ENCODE measurements around the gene KIF26A. TPM values are rescaled to one million over a fixed set of nuclear protein-coding genes. Genes with fewer than 3 reads are reported as not detected.

The KIF26A gene
- total RNA-seq, 1 donor from 2014 or later: 10.4 TPM

DNA sequence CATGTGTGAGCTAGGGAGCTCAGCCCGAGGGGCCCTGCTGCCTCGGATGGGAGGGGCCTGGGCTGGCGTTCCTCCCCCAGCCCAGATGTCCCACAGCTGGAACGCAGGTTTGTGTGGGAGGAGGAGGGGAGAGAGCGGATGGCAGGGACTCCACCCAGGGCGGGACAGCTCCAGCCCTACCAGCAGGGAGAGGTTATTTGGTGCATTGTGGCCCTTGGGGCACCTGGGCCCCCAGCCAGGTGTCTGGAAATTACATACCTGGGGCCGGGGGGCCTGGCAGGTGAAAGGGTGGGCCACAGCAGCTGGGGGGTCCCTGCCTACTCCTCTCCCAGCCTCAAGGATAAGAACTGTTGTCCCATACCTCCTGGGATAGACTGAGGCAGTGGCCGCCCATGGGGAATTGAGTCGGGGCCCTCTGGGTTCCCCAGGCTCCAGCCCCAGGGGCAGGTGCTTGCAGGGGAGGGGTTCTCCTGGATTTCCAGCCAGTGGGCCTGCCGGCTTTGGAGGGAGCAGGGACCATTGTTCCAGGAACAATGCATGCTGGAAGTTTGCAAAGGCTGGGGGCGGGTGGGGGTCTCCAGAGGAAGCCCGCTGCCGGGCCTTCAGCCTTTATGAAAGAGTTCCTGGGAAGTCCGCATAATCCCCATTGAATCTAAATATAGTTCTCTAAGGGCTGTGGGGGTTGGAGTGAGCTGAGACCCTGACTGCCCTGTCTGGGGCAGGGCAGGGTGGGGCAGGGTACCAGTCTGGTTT, 1.2 kb downstream of the KIF26A start:
- DNase-seq (ENCODE audit: low spot score) (peak; percentile 55), ATAC-seq (no peak)

GRCh38 chr14:104140213-104140462, 1.8 kb downstream of the KIF26A start:
- ATAC-seq (no peak), DNase-seq (ENCODE audit: low spot score) (peak; percentile 43)
- intact Hi-C loops (cut with DNase I): no loop called here

More for the DNA sequence above, 1.2 kb downstream of the KIF26A start:
- intact Hi-C loops (cut with DNase I): loop anchor here (5.0 kb wide), 1 partner anchor 503 kb away; no protein-coding TSS in a partner anchor

GRCh38 chr14:104140463-104141331, 2.3 kb downstream of the KIF26A start:
- DNase-seq (ENCODE audit: low spot score): peak; percentile 37
- intact Hi-C loops (cut with DNase I): no loop called here
- ATAC-seq: no peak

DNA sequence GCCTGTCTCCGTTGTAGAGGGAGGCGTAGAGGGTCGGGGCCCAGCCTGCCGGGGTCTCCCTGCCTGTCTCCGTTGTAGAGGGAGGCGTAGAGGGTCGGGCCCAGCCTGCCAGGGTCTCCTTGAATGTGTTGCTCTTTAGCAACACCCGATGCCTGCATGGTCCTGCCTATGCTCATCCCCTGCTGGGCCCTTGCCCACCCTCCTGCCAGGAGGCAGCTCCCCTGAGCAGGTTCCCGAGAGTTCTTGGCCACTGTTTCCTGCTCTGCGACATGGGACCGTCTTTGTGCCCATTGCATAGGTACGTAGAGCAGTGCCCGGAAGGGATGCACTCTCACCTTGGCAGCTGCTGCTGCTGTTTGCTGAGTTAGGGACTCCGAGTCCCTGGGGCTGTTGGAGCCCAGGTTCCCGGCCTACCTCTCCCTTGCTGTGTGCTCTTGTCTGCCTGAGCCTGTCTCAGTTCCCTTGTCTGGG, 3.3 kb downstream of the KIF26A start:
- ATAC-seq: no peak
- peak; percentile 51 for DNase-seq (ENCODE audit: low spot score)
- intact Hi-C loops (cut with DNase I): no loop called here

- intact Hi-C loops (cut with DNase I): no loop called here
- DNase-seq (ENCODE audit: low spot score) (peak; percentile 45), ATAC-seq (no peak)
Measured at GRCh38 chr14:104142136-104142945, 4.0 kb downstream of the KIF26A start.

DNA sequence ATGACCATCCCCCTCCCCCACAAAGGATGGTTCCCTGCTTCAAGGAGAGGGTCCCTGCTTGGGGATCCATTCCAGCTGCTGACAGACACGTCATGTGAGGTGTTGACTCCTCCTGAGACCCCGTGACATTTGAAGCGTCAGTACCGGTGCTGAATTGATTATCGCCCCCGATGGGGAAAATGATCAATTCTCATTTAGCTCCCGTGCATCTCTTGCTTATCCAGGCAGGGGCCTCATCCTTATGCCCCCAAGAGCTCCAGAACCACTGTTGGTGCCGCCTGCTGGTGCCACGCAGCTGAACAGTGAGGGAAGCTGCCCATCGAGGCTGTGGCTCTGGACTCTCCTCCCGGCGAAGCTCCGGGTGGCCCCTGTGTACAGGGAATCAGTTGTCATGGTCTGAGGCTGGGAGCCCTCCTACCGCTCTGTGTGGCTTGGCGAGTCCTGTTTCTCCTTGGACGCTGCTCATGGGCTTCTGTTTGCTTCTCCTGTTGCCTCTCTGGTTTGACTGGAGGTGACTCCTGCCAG, 4.6 kb downstream of the KIF26A start:
- DNase-seq (ENCODE audit: low spot score) (peak; percentile 49), ATAC-seq (no peak)
- intact Hi-C loops (cut with DNase I): no loop called here

DNA sequence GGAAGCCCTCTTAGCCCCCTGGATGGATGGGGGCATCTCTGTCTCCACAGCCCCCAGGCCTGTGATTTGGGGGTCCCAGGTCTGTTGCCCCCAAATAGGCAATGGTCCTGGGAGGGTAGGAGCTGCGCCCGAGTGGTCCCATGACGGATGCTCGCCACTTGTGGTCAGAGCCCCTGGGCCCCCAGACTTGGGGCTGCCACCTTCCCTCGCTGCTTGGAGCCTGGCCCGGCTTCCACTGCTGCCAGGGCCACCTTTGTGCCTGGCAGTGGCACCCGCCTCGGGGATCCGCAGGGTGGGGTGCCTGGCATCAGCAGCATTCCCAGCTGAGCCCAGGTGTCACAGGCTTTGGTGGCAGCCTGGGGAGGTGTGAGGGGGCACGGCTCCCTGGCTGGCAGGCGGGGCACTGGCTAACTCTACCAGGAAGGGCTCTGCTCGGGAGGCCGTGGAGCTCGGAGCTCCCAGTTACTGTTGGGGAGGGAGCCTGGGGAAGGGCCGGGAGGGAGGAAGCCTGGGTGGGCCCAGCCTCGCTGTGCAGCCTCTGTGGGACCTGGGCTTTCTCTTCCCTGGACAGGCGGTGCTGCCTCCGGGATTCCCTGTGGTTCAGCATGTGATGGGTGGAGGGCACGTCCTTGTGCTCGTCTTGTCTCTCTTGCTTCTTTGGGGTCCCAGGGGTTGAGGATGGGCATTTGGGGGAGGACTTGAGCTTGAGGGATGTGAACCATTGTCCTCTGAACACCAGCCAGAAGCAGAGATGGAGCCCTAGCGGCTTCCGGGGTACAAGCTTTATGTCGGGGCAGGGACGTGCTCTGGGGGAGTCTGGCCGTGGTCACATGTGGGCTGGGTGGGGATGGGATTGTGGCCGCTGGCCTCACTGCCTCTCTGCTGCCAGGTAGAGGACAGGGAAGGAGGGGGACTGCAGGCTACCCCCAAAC, 5.4 kb downstream of the KIF26A start:
- DNase-seq (ENCODE audit: low spot score) (peak; percentile 43), ATAC-seq (no peak)
- intact Hi-C loops (cut with DNase I): no loop called here

DNA sequence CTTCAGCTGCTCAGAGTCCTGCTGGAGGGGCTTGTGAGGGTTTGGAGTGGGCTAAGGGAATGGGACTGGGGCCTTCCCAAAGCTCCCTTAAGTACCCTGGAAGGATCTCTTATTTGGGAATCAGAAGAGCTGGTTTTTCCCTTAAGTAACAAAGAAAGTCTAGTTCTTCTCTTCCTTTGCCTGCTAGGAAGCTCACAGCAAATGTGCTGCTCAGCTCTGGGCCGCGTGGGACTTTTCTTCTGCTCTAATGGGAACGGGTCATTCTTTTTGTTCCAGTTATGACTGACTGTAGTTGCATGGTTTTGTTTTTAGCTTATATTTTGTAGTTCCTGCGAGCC, 6.0 kb downstream of the KIF26A start:
- intact Hi-C loops (cut with DNase I): no loop called here
- ATAC-seq: no peak
- no peak for DNase-seq (ENCODE audit: low spot score)

DNA sequence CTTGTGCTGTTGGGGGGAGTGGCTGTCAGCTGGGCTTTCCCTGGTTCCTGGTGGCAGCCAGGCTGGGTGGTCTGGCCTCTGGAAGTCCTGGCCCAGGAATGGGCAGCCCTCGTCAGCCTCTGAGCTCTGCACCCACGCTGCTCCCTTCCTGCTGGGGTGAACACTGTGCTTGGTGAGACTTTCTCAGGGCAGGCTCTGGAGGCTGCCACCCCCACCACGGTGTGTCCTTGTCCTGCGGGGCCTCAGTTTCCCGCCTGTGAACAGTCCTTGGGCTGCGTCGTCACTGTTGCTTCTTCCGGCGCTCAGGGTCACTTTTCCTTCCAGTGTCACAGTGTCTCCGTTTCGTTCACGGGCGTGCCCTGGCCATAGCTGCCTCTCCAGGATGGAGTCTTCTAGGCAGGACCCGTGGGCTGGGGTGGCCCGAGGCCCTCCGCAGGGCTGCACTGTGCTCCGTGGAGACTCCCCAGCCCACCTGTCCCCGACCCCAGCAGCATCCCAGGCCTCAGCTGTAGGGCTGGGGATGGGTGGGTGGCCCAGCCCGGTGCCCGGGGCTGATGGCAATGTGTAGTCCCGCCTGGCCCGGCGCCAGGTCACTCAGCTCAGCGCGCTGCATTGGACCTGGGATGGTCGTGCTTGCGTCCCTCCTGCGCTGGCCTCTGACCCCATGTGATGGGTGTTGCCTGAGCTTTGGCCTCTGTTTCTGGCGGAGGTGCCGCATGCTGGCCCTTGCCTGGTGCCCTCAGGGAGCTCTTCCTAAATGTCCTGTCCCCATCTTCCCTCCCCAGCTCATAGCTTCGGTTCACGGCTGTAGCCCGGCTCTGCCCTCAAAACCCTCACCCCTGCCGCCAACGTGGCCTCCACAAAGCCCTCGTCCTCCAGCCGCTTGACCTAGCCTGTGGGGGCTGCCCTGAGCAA, 6.8 kb downstream of the KIF26A start:
- peak; percentile 51 for DNase-seq (ENCODE audit: low spot score)
- intact Hi-C loops (cut with DNase I): no loop called here
- ATAC-seq: no peak

GRCh38 chr14:104145826-104146601, 7.6 kb downstream of the KIF26A start:
- DNase-seq (ENCODE audit: low spot score) (peak; percentile 48), ATAC-seq (no peak)
- intact Hi-C loops (cut with DNase I): no loop called here

DNA sequence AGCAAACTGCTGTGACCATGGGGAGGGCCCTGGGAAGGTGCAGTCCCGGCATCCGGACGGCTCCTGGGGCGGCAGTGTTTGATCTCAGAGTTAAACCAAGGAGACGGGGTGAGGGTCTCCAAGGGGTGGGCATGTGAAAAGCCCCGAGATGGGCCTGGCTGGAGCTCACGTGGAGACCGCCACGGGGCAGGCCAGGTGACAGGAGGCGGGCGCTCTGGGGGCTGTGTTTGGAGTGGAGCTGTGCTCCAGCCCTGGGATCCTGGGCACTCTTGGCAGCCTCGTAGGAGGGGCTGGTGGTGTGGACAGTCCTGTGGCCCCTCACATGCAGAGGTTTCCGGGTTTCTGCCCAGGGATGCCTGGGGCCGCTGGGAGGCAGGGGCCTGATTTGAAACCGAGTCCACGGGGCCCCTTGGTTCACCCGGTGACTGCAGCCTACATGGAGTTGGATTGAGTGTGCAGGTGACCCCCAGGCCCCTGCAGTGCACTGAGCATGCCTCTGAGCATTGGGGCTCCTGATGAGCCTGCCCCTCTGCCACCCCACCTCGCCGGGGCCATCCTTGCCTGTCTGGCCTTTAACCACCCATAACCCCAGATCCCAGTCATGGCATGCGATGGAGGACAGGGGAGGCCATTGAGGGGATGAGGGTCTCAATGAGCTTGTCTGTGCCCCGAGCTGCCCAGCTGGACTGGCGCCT, 8.4 kb downstream of the KIF26A start:
- ATAC-seq: no peak
- intact Hi-C loops (cut with DNase I): no loop called here
- peak; percentile 55 for DNase-seq (ENCODE audit: low spot score)

GRCh38 chr14:104147346-104148125, 9.1 kb downstream of the KIF26A start:
- ATAC-seq (no peak), DNase-seq (ENCODE audit: low spot score) (no peak)
- intact Hi-C loops (cut with DNase I): no loop called here

DNA sequence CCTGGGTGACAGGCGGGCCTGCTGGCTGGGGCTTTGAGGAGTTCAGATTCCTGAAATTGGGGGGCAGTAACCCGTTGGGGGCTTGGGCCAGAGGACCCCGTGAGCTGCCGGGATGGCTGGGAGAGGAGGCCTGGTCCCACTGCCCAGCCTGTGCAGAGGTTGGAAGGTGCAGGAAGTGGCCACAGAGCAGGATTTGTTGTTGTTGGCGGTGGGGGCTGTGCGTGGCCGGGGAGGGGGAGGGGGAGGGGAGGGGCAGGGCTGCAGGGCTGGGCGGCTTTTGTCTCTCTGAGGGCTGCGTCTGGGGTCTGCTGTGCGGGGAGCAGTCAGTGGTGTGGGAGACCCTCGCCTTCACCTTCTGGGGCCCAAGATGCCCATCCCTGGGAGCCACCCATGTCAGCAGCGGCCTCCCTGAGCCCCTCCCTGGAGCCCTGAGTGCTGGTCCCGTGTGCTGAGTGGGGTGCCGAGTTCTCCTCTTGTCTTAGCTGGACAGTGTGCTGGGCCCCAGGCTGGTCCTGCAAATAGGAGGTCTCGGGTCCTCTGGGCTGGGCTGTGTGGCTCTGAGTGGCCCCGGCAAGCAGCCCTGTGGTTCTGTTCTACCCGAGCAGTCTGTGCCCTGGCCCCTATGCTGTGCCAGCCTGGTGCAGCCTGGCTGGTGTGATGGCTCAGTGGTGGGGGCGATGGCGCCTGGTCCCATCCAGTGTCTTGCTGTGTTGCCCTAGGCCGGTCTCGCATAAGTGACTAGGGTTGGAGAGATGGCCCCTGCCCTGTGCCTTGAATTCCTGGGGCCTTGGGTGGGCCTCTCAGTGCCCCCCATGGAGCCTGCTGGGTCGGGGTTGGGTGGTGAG, 10.3 kb downstream of the KIF26A start:
- no peak for DNase-seq (ENCODE audit: low spot score)
- intact Hi-C loops (cut with DNase I): no loop called here
- ATAC-seq: no peak

DNA sequence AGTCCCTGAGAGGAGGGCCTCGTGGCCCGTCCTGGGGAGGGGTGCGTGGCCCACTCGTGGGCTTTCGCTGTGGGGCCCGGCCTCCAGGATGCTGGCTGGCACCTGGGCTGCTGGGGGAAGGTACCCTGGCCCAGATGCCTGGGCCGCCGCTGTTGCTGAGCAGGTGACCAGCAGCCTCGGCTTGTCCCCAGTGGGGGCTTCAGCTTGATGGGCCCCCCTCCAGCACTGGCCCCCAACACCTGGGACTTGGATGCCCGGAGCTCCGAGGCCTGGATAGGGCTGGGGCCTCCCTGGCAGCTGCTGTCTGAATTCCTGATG, 10.8 kb downstream of the KIF26A start:
- intact Hi-C loops (cut with DNase I): no loop called here
- DNase-seq (ENCODE audit: low spot score) (no peak), ATAC-seq (no peak)

All from sciatic nerve (tissue), 2 donors.